ACC112 (cell line): ENCODE measurements around the gene AJM1.
"Not testable (repeated sequence)": the region's sequence is repeated elsewhere in the genome, so short reads cannot be mapped to it uniquely, and the experiment has no call there.

Source experiments
- H2AFZ ChIP-seq: fragments of 200-600 bp; sonication (generic); one replicate; pipeline ENCODE4 v1.6.0; 2017; ENCODE audit warnings: antibody characterized with exemption, low read length; ENCODE audit not compliant: unreplicated experiment
- H3K27ac ChIP-seq: fragments of 200-600 bp; sonication (generic); 2 replicates; pipeline ENCODE4 v1.5.1; 2014; ENCODE audit warnings: low read depth, mild to moderate bottlenecking, antibody characterized with exemption, low read length, moderate library complexity
- H3K27me3 ChIP-seq: fragments of 200-600 bp; sonication (generic); 2 replicates; pipeline ENCODE4 v1.6.1; 2014; ENCODE audit warnings: mild to moderate bottlenecking, antibody characterized with exemption, low read length, moderate library complexity, mixed read lengths; ENCODE audit not compliant: insufficient read depth
- H3K36me3 ChIP-seq: fragments of 200-600 bp; sonication (generic); 2 replicates; pipeline ENCODE4 v1.6.1; 2016; ENCODE audit warnings: mild to moderate bottlenecking, antibody characterized with exemption, low read length, moderate library complexity, mixed read lengths; ENCODE audit not compliant: insufficient read depth
- H3K4me1 ChIP-seq: fragments of 200-600 bp; sonication (generic); one replicate; pipeline ENCODE4 v1.6.1; 2016; ENCODE audit warnings: low read length, mixed read lengths; ENCODE audit not compliant: insufficient read depth, unreplicated experiment, control insufficient read depth
- H3K4me3 ChIP-seq: fragments of 200-600 bp; sonication (generic); 2 replicates; pipeline ENCODE4 v1.5.1; 2014; ENCODE audit warnings: mild to moderate bottlenecking, low read depth, low read length
- H3K79me2 ChIP-seq: fragments of 200-600 bp; sonication (generic); one replicate; pipeline ENCODE4 v1.6.0; 2016; ENCODE audit warnings: low read length; ENCODE audit not compliant: control insufficient read depth, unreplicated experiment, insufficient read depth

Gene AJM1

GRCh38 chr9:136860933-136861873 lies 18.9 kb downstream of the AJM1 start:
- peaks cover 27% of the 10 kb centered on the region for H3K79me2 ChIP-seq
- peaks cover 14% of the 10 kb centered on the region; the same call in 1 of the 2 replicates for H3K36me3 ChIP-seq
- H2AFZ ChIP-seq: no peak overlapping the region
- H3K4me3 ChIP-seq: no peak overlapping the region
- no peaks in the 10 kb centered on the region for H3K27me3 ChIP-seq
- H3K4me1 ChIP-seq: peaks cover 12% of the 10 kb centered on the region
- H3K27ac ChIP-seq: no peak overlapping the region

- H3K4me1 ChIP-seq: peaks cover 12% of the 10 kb centered on the region
- H3K79me2 ChIP-seq: peaks cover 29% of the 10 kb centered on the region
- no peak overlapping the region for H2AFZ ChIP-seq
- H3K36me3 ChIP-seq: peaks cover 14% of the 10 kb centered on the region; the same call in 1 of the 2 replicates
- H3K27ac ChIP-seq: no peak overlapping the region
- H3K4me3 ChIP-seq: no peak overlapping the region
- no peaks in the 10 kb centered on the region for H3K27me3 ChIP-seq
Observed at GRCh38 chr9:136861874-136862457, 19.7 kb downstream of the AJM1 start.

DNA sequence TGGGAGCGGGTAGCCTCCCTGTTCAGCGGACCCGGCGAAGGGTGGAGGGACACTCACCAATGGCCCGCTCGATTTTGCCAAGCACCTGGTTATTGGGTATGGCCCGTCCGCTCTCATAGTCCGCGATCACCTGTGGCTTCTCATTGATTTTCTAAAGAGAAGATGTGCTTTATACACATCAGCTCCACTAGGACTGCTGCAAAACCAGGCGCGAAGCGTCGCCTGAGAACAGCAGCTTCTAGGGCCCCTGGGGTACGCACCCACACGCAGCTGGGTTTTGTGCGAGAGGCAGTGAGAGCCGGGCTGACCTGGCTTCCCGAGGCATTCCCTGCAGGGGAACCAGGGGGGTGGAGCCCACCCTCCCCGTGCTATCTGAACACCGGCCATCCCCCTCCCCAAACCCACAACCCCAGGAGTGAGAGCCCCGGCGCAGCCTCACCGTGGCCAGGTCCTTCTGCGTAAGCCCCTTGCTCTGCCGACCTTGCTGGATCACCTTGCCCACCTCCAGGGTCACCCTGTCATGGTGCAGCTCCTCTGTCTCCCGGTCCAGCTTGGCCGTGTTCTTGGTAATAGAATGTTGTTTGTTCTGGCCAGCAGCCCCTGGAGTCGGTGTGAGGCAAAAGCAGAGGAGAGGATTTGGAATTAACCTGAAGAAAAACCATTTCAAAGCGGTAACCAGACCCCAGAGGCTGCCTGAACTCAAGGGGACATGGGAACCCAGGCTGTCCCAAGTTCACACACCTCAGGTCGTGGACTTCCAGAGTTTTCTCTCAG lies 20.8 kb downstream of the AJM1 start:
- H3K79me2 ChIP-seq: peaks cover 36% of the 10 kb centered on the region
- peaks cover 12% of the 10 kb centered on the region for H3K4me1 ChIP-seq
- H3K27me3 ChIP-seq: no peaks in the 10 kb centered on the region
- peaks cover 21% of the 10 kb centered on the region; the same call in 1 of the 2 replicates for H3K36me3 ChIP-seq
- no peak overlapping the region for H3K4me3 ChIP-seq
- no peak overlapping the region for H3K27ac ChIP-seq
- no peak overlapping the region for H2AFZ ChIP-seq

GRCh38 chr9:136863623-136864273 lies 21.5 kb downstream of the AJM1 start:
- no peaks in the 10 kb centered on the region for H3K27me3 ChIP-seq
- H3K36me3 ChIP-seq: peaks cover 25% of the 10 kb centered on the region; the same call in 1 of the 2 replicates
- H3K79me2 ChIP-seq: peaks cover 36% of the 10 kb centered on the region
- H2AFZ ChIP-seq: no peak overlapping the region
- H3K27ac ChIP-seq: no peak overlapping the region
- no peak overlapping the region for H3K4me3 ChIP-seq
- peaks cover 10% of the 10 kb centered on the region for H3K4me1 ChIP-seq

DNA sequence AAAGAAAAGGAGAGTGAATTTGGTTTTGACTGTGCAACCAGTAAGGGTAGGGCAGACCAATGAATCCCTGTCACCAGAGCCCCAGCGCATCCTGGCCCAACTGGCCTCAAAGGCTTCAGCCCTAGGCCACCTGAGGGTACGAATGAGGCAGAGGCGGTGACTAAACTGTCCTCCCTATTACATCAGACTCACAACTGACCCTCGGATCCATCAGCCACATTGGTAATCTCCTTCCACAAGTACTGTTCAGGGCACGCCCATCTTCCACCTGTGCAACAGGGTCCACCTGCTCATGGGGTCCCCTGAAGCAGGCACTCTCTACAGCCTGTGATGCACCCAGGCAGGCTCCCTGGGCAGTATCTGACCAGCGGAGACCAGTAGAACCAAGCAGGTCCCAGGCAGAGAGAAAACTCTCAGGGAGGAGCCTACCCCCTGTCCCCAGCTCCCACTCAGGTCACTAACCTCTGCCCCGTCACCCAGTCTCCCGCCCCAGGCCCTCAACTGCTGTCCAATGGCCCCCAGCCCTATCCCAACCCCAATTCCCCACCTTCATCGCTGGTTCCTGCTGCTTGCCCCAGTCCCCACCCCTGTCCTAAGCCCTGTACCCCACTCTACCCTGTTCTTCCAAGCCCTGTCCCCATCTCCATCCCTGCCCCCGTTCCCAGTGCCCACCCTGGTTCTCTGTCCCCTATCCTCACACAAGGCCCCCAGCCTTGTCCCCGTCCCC lies 22.9 kb downstream of the AJM1 start:
- peak overlapping the region; percentile 88 for H3K4me3 ChIP-seq
- H2AFZ ChIP-seq: no peak overlapping the region
- H3K27ac ChIP-seq: no peak overlapping the region; the same call in 1 of the 2 replicates
- peaks cover 25% of the 10 kb centered on the region; the same call in 1 of the 2 replicates for H3K36me3 ChIP-seq
- no peaks in the 10 kb centered on the region for H3K27me3 ChIP-seq
- peaks cover 36% of the 10 kb centered on the region for H3K79me2 ChIP-seq
- H3K4me1 ChIP-seq: no peaks in the 10 kb centered on the region

DNA sequence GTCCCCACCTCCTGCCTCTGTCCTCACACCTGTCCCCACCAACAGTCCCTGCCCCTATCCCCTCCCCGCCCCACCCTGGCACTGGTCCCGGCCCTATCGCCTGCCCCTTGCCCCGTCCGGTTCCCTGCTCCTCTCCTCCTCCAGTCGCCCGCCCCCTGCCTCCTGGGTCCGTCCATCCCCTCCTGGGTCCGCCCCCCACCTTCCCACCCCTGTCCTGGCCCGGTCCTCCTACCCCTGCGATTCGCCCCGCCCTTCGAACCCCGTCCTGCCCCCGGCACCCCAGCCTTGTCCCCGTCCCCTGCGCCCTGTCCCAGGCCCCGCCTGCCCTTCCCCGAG lies 23.5 kb downstream of the AJM1 start:
- peak overlapping the region; percentile 60 for H3K27ac ChIP-seq

GRCh38 chr9:136866898-136867421 lies 24.7 kb downstream of the AJM1 start:
- not testable (repeated sequence) for H3K4me1 ChIP-seq, H3K27me3 ChIP-seq, H3K27ac ChIP-seq, H2AFZ ChIP-seq
- H3K36me3 ChIP-seq: peaks cover 25% of the 10 kb centered on the region; the same call in 1 of the 2 replicates
- H3K4me3 ChIP-seq: peak overlapping the region; percentile 88
- H3K79me2 ChIP-seq: peaks cover 36% of the 10 kb centered on the region

More for the DNA sequence above, 23.5 kb downstream of the AJM1 start:
- H3K79me2 ChIP-seq: peaks cover 36% of the 10 kb centered on the region
- H3K4me3 ChIP-seq: peak overlapping the region; percentile 88
- H3K4me1 ChIP-seq: no peaks in the 10 kb centered on the region
- peaks cover 25% of the 10 kb centered on the region; the same call in 1 of the 2 replicates for H3K36me3 ChIP-seq
- H3K27me3 ChIP-seq: no peaks in the 10 kb centered on the region
- H2AFZ ChIP-seq: peak overlapping the region; percentile 90

DNA sequence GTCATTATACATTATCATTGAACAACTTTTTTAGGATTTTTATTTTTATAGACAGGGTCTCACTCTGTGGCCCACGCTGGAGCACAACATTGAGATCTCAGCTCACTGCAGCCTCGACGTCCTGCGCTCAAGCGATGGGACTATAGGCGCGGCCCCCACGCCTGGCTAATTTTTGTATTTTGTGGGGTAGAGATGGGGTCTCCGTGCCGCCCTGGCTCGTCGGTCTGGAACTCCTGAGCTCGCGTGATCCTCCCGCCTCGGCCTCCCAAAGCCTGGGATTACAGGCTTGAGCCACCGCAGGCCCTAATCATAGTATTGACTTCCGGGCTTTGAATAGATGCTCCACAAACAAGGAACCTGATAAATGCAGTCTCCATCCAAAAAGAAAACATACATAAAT lies 25.2 kb downstream of the AJM1 start:
- no peaks in the 10 kb centered on the region for H3K4me1 ChIP-seq
- no peak overlapping the region for H2AFZ ChIP-seq
- H3K27ac ChIP-seq: no peak overlapping the region
- H3K27me3 ChIP-seq: no peaks in the 10 kb centered on the region
- H3K79me2 ChIP-seq: peaks cover 36% of the 10 kb centered on the region
- H3K4me3 ChIP-seq: peak overlapping the region; percentile 88; the same call in 1 of the 2 replicates
- H3K36me3 ChIP-seq: peaks cover 20% of the 10 kb centered on the region; the same call in 1 of the 2 replicates

- Histone ChIP-seq H2AFZ (no peak overlapping the region), H3K27ac (no peak overlapping the region), H3K27me3 (no peaks in the 10 kb centered on the region), H3K36me3 (peaks cover 17% of the 10 kb centered on the region; the same call in 1 of the 2 replicates), H3K4me1 (no peaks in the 10 kb centered on the region), H3K79me2 (peaks cover 36% of the 10 kb centered on the region), H3K4me3 (no peak overlapping the region)
Observed at GRCh38 chr9:136867917-136868316, 25.6 kb downstream of the AJM1 start.
